SK-N-SH treated with all-trans-retinoic acid at 6 μM for 48 hours (cell line): ENCODE results near the gene DNASE2B.

Experiments
- ATAC-seq: fragments of 200-7000 bp; cut with Tn5 transposase; 3 replicates; pipeline ENCODE4 v1.9.1; 2020; ENCODE audit warnings: mild to moderate bottlenecking, moderate library complexity
- ARNTL ChIP-seq: fragments of 450-650 bp; formaldehyde crosslinking; IDR thresholded peaks from 2 replicates; pipeline ENCODE4 v1.5.0; 2020; ENCODE audit warnings: low read depth, mild to moderate bottlenecking, moderate library complexity, borderline replicate concordance
- CSDC2 ChIP-seq: fragments of 250-450 bp; sonication (Bioruptor Pico); IDR thresholded peaks from 2 replicates; pipeline ENCODE4 v1.5.0; 2020; ENCODE audit warnings: mild to moderate bottlenecking, moderate library complexity
- CSRNP3 ChIP-seq: fragments of 250-450 bp; sonication (Bioruptor Pico); IDR thresholded peaks from 2 replicates; pipeline ENCODE4 v1.5.1; 2021; ENCODE audit warnings: mild to moderate bottlenecking, moderate library complexity
- ESRRG ChIP-seq: fragments of 250-450 bp; sonication (Bioruptor Pico); IDR thresholded peaks from 2 replicates; pipeline ENCODE4 v1.6.1; 2021; ENCODE audit warnings: mild to moderate bottlenecking
- GLIS3 ChIP-seq: fragments of 250-450 bp; sonication (Bioruptor Pico); IDR thresholded peaks from 2 replicates; pipeline ENCODE4 v1.5.0; 2020; ENCODE audit warnings: mild to moderate bottlenecking, moderate library complexity
- ISL1 ChIP-seq: fragments of 250-450 bp; sonication (Bioruptor Pico); IDR thresholded peaks from 2 replicates; pipeline ENCODE4 v2.1.2; 2022; ENCODE audit warnings: mild to moderate bottlenecking, moderate library complexity
- OSR1 ChIP-seq: fragments of 250-450 bp; sonication (Bioruptor Pico); IDR thresholded peaks from 2 replicates; pipeline ENCODE4 v1.8.0; 2022; ENCODE audit warnings: moderate library complexity, mild to moderate bottlenecking, inconsistent platforms
- POU6F1 ChIP-seq: fragments of 250-450 bp; sonication (Bioruptor Pico); IDR thresholded peaks from 2 replicates; pipeline ENCODE4 v1.8.0; 2021; ENCODE audit warnings: low read depth, mild to moderate bottlenecking, moderate library complexity, borderline replicate concordance
- PPARA ChIP-seq: fragments of 250-450 bp; sonication (Bioruptor Pico); IDR thresholded peaks from 2 replicates; pipeline ENCODE4 v1.5.0; 2020; ENCODE audit warnings: mild to moderate bottlenecking, borderline replicate concordance
- RARB ChIP-seq: fragments of 250-450 bp; sonication (Bioruptor Pico); IDR thresholded peaks from 2 replicates; pipeline ENCODE4 v1.8.0; 2021; ENCODE audit warnings: mild to moderate bottlenecking, moderate library complexity
- TOX ChIP-seq: fragments of 250-450 bp; sonication (Bioruptor Pico); IDR thresholded peaks from 2 replicates; pipeline ENCODE4 v1.8.0; 2021; ENCODE audit warnings: mild to moderate bottlenecking, moderate library complexity, borderline replicate concordance
- ZC3H10 ChIP-seq: fragments of 250-450 bp; sonication (Bioruptor Pico); IDR thresholded peaks from 2 replicates; pipeline ENCODE4 v1.5.1; 2021; ENCODE audit warnings: mild to moderate bottlenecking, moderate library complexity
- ZFP3 ChIP-seq: fragments of 250-450 bp; sonication (Bioruptor Pico); IDR thresholded peaks from 2 replicates; pipeline ENCODE4 v1.5.0; 2020; ENCODE audit warnings: mild to moderate bottlenecking, moderate library complexity
- ZFP30 ChIP-seq: fragments of 450-650 bp; formaldehyde crosslinking; IDR thresholded peaks from 2 replicates; pipeline ENCODE4 v1.5.0; 2022; ENCODE audit warnings: mild to moderate bottlenecking, moderate library complexity
- ZNF565 ChIP-seq: fragments of 450-650 bp; formaldehyde crosslinking; conservative IDR thresholded peaks from 2 replicates; pipeline ENCODE4 v1.5.0; 2020; ENCODE audit warnings: low read depth, mild to moderate bottlenecking, moderate library complexity
- ZNF70 ChIP-seq: fragments of 450-650 bp; formaldehyde crosslinking; IDR thresholded peaks from 2 replicates; pipeline ENCODE4 v1.5.0; 2020; ENCODE audit warnings: mild to moderate bottlenecking, moderate library complexity
- ZNF8 ChIP-seq: fragments of 450-650 bp; formaldehyde crosslinking; IDR thresholded peaks from 2 replicates; pipeline ENCODE4 v1.5.0; 2020; ENCODE audit warnings: mild to moderate bottlenecking, moderate library complexity
- TF ChIP-seq, protein P1 (sequence below): fragments of 250-450 bp; sonication (Bioruptor Pico); IDR thresholded peaks from 2 replicates; pipeline ENCODE4 v1.5.1; 2020; ENCODE audit warnings: low read depth, mild to moderate bottlenecking, moderate library complexity
- TF ChIP-seq, protein P2 (sequence below): fragments of 250-450 bp; sonication (Bioruptor Pico); IDR thresholded peaks from 2 replicates; pipeline ENCODE4 v1.5.0; 2020; ENCODE audit warnings: mild to moderate bottlenecking, moderate library complexity
- TF ChIP-seq, protein P3 (sequence below): fragments of 250-450 bp; sonication (Bioruptor Pico); IDR thresholded peaks from 2 replicates; pipeline ENCODE4 v1.8.0; 2020; ENCODE audit warnings: mild to moderate bottlenecking, moderate library complexity, borderline replicate concordance

The DNASE2B gene

DNA sequence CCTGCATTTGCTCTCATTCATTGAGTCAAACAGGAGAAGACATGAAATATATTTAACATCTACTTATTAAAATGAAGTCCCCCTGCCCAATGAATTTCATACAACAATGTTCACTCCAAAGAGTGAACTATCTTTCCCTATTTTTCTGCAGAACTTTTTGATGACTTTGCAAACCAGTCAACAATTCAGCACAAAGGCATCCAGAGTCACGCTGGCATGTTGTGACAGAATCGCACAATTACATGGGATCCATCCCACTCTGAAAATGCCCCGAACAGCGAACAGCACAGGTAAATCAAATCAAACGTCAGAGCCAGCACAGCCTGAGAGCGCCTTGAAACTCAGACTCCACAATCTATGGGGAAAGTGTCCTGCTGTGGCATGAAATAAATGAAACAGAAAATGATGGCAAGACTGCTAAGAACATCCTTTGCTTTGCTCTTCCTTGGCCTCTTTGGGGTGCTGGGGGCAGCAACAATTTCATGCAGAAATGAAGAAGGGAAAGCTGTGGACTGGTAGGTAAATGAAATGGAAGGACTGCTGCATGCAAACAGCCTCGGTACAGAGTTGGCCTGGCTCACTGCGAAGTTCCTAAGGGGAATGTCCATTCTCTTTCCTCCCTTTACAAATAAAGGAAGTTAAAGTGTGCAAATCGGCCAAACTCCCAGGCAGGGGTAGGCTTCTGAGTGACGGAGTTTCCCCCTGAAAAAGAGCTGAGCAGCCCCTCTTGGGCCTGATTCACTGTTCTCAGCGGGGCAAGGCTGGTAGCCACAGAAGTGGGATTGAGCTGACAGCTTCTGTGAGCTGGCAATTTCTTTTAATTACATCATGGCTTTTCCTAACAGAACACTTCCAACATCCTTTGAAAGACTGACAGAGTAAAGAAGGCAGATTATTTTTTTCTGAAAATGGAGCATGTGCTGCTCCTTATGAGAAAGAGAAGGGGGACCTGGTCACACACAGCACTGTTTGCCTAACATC, at the start of gene DNASE2B:
DNASE2B (plus strand) TSS at position 310 of the 981 bp plus-strand sequence; CDS start at position 391, 81 bp downstream.
- ATAC-seq = no peak
- TF ChIP-seq POU6F1 (CRISPR knock-in tag) = no peak
- no peak for TF ChIP-seq ARNTL (CRISPR knock-in tag)
- TF ChIP-seq ZFP30 (CRISPR knock-in tag) = no peak
- TF ChIP-seq CSDC2 (CRISPR knock-in tag) = no peak
- no peak for TF ChIP-seq OSR1 (CRISPR knock-in tag)
- TF ChIP-seq RARB = no peak

GRCh38 chr1:84348759-84349158, 49.5 kb upstream of the DNASE2B start:
- ATAC-seq = no peak
- TF ChIP-seq ISL1 (CRISPR knock-in tag) = no peak
- no peak for TF ChIP-seq ESRRG (CRISPR knock-in tag)
- no peak for TF ChIP-seq CSRNP3
- TF ChIP-seq ZFP30 (CRISPR knock-in tag) = no peak
- no peak for TF ChIP-seq ZC3H10
- TF ChIP-seq, protein P1, sequence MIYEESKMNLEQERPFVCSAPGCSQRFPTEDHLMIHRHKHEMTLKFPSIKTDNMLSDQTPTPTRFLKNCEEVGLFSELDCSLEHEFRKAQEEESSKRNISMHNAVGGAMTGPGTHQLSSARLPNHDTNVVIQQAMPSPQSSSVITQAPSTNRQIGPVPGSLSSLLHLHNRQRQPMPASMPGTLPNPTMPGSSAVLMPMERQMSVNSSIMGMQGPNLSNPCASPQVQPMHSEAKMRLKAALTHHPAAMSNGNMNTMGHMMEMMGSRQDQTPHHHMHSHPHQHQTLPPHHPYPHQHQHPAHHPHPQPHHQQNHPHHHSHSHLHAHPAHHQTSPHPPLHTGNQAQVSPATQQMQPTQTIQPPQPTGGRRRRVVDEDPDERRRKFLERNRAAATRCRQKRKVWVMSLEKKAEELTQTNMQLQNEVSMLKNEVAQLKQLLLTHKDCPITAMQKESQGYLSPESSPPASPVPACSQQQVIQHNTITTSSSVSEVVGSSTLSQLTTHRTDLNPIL (CRISPR knock-in tag) = no peak

DNA sequence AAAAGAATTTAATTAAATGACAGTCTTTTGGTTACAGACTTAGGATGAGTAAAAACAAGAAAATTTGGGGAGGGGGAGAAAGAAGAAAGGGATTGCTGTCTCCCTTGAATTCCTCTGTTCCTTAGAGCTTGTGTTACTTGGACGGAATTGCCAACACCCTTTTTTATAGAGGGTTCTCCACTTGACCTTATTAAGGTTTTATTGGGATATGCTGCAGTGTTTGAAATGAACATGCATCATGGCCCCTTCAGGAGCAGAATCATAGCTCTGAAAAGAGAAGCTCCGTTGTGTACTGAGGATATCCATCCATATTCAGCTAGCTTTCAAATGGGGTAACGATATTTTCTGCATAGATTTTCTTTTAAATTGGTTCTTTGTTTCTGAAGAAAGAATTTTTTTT, 48.2 kb upstream of the DNASE2B start:
- no peak for ATAC-seq
- TF ChIP-seq ISL1 (CRISPR knock-in tag) (no peak), RARB (no peak), GLIS3 (CRISPR knock-in tag) (no peak), ARNTL (CRISPR knock-in tag) (no peak), ZFP3 (CRISPR knock-in tag) (no peak), ZC3H10 (no peak), ZNF8 (CRISPR knock-in tag) (no peak), ZNF565 (no peak)
- TF ChIP-seq, protein P2, sequence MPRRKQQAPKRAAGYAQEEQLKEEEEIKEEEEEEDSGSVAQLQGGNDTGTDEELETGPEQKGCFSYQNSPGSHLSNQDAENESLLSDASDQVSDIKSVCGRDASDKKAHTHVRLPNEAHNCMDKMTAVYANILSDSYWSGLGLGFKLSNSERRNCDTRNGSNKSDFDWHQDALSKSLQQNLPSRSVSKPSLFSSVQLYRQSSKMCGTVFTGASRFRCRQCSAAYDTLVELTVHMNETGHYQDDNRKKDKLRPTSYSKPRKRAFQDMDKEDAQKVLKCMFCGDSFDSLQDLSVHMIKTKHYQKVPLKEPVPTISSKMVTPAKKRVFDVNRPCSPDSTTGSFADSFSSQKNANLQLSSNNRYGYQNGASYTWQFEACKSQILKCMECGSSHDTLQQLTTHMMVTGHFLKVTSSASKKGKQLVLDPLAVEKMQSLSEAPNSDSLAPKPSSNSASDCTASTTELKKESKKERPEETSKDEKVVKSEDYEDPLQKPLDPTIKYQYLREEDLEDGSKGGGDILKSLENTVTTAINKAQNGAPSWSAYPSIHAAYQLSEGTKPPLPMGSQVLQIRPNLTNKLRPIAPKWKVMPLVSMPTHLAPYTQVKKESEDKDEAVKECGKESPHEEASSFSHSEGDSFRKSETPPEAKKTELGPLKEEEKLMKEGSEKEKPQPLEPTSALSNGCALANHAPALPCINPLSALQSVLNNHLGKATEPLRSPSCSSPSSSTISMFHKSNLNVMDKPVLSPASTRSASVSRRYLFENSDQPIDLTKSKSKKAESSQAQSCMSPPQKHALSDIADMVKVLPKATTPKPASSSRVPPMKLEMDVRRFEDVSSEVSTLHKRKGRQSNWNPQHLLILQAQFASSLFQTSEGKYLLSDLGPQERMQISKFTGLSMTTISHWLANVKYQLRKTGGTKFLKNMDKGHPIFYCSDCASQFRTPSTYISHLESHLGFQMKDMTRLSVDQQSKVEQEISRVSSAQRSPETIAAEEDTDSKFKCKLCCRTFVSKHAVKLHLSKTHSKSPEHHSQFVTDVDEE (CRISPR knock-in tag) = no peak
- TF ChIP-seq, all 23 proteins: peak for 0

DNA sequence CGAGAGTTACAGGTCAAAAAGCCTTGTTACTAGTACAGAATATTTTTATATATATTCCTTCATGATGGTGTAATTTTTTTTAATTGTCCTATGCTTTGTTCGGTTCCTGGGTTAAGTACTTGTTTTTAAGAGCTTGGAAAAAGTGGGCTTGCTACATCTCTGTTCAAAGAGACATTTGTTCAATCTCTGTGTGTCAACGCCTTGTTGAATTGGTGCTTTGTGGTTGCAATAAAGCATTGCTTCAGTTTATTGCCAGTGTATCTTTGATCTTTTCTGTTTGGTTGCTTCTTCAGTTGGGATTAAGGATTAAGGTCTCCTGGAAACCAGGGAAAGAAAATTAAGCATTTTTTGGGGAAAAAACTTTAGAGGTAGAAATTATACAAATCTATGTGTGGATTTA, 47.7 kb upstream of the DNASE2B start:
- no peak for ATAC-seq
- TF ChIP-seq ZNF565 (no peak), PPARA (CRISPR knock-in tag) (no peak), ZNF8 (CRISPR knock-in tag) (no peak), ZC3H10 (no peak), ZFP30 (CRISPR knock-in tag) (no peak), POU6F1 (CRISPR knock-in tag) (no peak), RARB (no peak), ZNF70 (CRISPR knock-in tag) (no peak), GLIS3 (CRISPR knock-in tag) (no peak), ZFP3 (CRISPR knock-in tag) (no peak), TOX (CRISPR knock-in tag) (no peak), ARNTL (CRISPR knock-in tag) (no peak)
- TF ChIP-seq, protein P3, sequence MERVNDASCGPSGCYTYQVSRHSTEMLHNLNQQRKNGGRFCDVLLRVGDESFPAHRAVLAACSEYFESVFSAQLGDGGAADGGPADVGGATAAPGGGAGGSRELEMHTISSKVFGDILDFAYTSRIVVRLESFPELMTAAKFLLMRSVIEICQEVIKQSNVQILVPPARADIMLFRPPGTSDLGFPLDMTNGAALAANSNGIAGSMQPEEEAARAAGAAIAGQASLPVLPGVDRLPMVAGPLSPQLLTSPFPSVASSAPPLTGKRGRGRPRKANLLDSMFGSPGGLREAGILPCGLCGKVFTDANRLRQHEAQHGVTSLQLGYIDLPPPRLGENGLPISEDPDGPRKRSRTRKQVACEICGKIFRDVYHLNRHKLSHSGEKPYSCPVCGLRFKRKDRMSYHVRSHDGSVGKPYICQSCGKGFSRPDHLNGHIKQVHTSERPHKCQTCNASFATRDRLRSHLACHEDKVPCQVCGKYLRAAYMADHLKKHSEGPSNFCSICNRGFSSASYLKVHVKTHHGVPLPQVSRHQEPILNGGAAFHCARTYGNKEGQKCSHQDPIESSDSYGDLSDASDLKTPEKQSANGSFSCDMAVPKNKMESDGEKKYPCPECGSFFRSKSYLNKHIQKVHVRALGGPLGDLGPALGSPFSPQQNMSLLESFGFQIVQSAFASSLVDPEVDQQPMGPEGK (CRISPR knock-in tag) = no peak
- TF ChIP-seq, protein P2 (CRISPR knock-in tag) = no peak
